ENCODE measurements around the gene GPR50.

The GPR50 gene

GRCh38 chrX:151176231-151176750, at the start of gene GPR50:
TSS of gene GPR50 (plus strand) at chrX:151176584. CDS start at chrX:151176722, 138 bp downstream.
- DNase-seq, result no peak

GRCh38 chrX:151132531-151132930, 43.9 kb upstream of the GPR50 start:
- DNase-seq, result no peak

DNA sequence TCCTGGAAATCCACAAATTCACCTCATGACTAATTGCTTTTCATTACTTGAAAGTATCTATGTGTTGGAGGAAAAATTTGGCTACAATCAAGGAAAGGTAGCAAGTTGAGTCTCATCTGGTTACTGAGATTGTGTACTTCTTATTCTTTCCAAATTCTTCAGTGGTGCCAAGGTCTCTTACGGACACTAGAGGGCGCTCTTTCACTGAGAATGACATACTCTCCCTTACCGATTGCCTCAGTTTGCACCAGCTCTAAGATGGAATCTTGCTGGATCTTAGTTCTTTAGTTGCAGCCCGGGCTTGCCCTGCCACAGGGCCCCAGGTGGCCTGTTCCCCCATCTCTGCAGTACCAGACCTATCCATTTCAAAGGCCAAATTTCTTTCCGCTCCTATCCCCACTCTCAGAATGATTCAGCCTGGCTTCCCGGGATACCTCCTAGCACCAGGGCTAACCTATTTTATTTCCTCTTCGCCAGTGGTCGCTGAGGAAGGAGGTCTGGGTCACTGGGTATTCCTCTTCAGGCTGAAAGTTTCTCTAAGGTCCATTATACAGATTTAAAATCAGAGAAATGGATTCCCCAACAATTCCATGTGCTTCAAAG, 24.6 kb upstream of the GPR50 start:
- DNase-seq, result peak; percentile 26

DNA sequence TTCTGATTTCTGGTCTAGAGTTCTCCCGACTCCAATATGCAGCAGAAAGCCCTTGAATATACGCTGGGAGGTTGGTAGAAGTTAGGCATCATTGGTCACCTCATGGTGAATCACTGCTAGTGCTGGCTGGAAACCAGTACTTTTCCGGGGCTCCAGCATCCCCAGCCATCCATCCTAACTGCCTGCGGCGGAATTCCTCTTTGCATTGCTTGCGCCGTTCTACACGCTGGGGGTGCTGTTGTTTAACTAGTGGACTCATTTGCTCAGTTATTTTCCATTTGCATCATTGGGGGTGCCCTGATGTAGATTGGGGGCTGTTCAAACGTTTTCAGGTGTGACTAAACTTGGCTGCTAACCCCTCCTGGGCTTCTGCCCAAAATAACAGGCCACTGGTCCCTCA, 23.3 kb upstream of the GPR50 start:
- no peak for DNase-seq

DNA sequence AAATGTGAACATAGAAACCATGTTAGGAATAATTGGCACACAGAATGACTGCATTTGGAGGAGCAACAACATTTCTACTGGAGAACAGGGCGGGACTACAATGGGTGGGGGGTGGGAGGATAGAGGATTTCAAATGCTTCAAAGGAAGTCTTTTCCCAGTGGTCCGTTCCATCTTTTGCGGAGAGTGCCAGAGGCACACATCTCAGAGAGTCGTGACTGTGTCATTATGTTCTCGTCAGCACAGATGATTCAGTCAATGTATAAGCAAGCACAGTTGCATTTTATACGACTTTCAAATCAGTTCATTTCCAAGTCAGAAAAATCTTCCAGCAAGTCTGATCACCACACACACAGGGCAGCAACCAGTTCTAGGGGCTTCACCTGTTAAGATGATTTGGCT, 22.7 kb upstream of the GPR50 start:
- DNase-seq, result no peak

DNA sequence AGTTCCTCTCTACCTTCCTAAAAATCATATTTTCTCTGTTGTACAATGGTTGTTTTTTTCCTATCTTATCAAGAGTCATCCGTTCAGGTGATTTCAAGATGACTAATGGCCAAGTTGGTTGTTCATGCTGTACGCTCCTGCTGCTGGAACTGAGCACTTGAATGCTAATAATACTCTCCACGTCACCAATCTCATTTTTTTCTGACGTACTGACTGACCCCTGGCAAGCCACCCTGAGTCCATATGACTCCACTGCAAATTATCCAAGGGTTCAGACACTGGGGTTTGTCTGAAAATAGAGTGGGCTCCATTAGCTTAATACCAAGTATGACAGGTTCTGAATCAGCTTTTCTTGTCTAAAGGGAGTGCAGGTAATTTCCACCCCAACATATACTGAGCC, 21.1 kb upstream of the GPR50 start:
- no peak for DNase-seq

- no peak for DNase-seq
Observed at GRCh38 chrX:151161690-151162089, 14.7 kb upstream of the GPR50 start.

GRCh38 chrX:151167791-151168345, 8.5 kb upstream of the GPR50 start:
- no peak for DNase-seq

- DNase-seq, result no peak
Observed at GRCh38 chrX:151169783-151170182, 6.6 kb upstream of the GPR50 start.

GRCh38 chrX:151174581-151175282, 1.7 kb upstream of the GPR50 start:
- no peak for DNase-seq

GRCh38 chrX:151175283-151176062, 911 bp upstream of the GPR50 start:
- no peak for DNase-seq

- no peak for DNase-seq
Observed at GRCh38 chrX:151177141-151178027, 1.0 kb downstream of the GPR50 start.

DNA sequence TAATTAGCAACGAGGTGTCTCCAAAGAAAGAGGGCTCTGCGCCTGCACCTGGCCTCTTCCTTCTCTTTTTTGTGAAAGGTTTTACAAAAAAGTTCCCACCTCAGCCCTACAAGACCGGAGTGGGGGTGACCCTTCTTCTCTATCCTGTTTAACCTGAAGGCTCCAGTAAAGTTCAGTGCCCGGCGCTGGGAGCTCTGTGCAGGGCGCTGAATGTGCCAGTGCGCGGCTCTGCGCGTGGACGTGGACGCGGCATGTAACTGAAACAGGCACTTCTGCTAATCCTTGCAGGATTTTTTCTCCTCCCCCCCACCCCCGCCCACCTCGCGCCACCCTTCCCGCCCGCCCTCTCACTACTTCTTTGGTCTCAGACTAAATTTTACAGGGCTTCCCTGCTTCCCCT, 2.4 kb downstream of the GPR50 start:
- no peak for DNase-seq

- no peak for DNase-seq
Observed at GRCh38 chrX:151180400-151180799, 4.0 kb downstream of the GPR50 start.

GRCh38 chrX:151181088-151181487, 4.7 kb downstream of the GPR50 start:
- DNase-seq, result no peak

- DNase-seq, result no peak
Observed at GRCh38 chrX:151183233-151183753, 6.9 kb downstream of the GPR50 start.

- DNase-seq, result no peak
Observed at GRCh38 chrX:151183912-151184565, 7.7 kb downstream of the GPR50 start.

- DNase-seq, result no peak
Observed at GRCh38 chrX:151184705-151185104, 8.3 kb downstream of the GPR50 start.

DNA sequence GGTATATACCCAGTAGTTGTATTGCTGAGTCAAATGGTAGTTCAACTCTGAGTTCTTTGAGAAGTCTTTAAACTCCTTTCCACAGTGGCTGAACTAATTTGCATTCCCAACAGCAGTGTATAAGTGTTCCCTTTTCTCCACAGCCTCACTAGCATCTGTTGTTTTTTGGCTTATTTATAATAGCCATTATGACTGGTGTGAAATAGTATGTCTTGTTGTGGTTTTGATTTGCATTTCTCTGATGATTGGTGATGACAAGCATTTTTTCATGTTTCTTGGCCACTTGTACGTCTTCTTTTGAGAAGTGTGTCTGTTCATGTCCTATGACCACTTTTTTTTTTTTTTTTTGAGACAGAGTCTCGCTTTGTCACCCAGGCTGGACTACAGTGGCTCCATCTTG, 30.5 kb downstream of the GPR50 start:
- DNase-seq, result no peak

GRCh38 chrX:151225843-151226242, 49.5 kb downstream of the GPR50 start:
- DNase-seq, result no peak

DNA sequence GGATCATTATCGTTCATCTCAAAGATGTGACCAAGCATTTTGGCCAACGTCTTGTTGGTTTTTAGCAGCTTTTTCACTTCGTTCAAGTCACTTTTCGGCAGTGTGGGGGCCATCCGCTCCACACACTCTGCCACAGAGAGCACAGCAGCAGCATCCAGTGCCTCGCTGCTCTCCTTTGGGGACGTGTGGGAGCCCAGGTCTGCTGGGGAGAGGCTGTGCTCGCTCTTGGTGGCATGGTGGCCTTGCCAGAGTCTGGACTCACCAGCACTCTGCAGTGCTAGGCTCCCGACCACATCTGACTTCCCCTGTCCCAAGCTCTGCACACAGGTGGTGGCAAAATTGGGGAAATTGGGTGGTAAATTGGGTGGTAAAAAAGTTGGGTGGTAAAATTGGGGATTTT, 50.6 kb downstream of the GPR50 start:
- no peak for DNase-seq

GRCh38 chrX:151227627-151228026, 51.2 kb downstream of the GPR50 start:
- DNase-seq, result no peak

Measured in activated T-cell treated with anti-CD3 and anti-CD28 coated beads, Interleukin-2, amount 50 U/mL, for 1 hour (primary cell).